ENCODE data around the gene CMKLR1. TPM values are rescaled to one million over a fixed set of nuclear protein-coding genes. Genes with fewer than 3 reads are reported as not detected.

Gene CMKLR1
- total RNA-seq, 2 experiments from 2014 or later = not detected

DNA sequence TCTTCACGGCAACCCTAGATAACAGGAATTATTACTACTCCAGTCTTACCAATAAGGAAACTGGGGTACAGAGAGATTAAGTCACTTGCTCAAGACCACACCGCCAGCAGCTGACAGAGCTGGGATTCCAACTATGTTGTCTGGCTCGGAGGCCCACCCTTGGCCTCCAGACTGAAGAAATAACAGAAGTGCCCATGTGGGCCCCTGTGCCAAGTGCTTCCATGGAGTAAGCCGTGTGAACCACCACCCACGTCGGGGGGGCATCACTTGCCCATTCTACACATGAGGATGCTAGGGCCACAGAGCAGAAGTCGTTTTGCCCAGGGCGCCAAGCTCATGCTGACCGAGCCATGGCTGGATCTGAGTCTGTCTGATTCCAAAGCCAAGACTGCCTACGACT is 926 bp upstream of the CMKLR1 start:
- Mint-ChIP-seq H3K9me3 (no peaks in the 10 kb centered on the region), H3K36me3 (ENCODE audit: low read depth) (no peaks in the 10 kb centered on the region), H3K4me3 (no peak overlapping the region), H3K27me3 (peaks cover 32% of the 10 kb centered on the region), H3K27ac (no peak overlapping the region), H3K4me1 (peaks cover 6% of the 10 kb centered on the region)
- ChIA-PET POLR2A (no interaction called here), CTCF (no interaction called here)
- DNase-seq = no peak

GRCh38 chr12:108337235-108338223 is 1.6 kb downstream of the CMKLR1 start:
- POLR2A ChIA-PET = no interaction called here
- H3K4me1 Mint-ChIP-seq = peaks cover 24% of the 10 kb centered on the region
- no peaks in the 10 kb centered on the region for H3K36me3 Mint-ChIP-seq (ENCODE audit: low read depth)
- CTCF ChIA-PET = no interaction called here
- DNase-seq = no peak
- H3K4me3 Mint-ChIP-seq = no peak overlapping the region
- H3K27me3 Mint-ChIP-seq = peaks cover 28% of the 10 kb centered on the region
- no peak overlapping the region for H3K27ac Mint-ChIP-seq
- H3K9me3 Mint-ChIP-seq = no peaks in the 10 kb centered on the region

GRCh38 chr12:108335349-108336119 is 3.6 kb downstream of the CMKLR1 start:
- ChIA-PET CTCF (interaction anchor here (1.0 to 1.2 kb wide), 2 partner anchors 38 to 39 kb away, joined by 4 read pairs; no protein-coding TSS in a partner anchor), POLR2A (interaction anchor here (1.1 kb wide), 1 partner anchor 35 kb away, joined by 3 read pairs; no protein-coding TSS in a partner anchor)
- Mint-ChIP-seq H3K4me3 (no peak overlapping the region), H3K36me3 (ENCODE audit: low read depth) (no peaks in the 10 kb centered on the region), H3K27me3 (peaks cover 25% of the 10 kb centered on the region), H3K9me3 (no peaks in the 10 kb centered on the region), H3K27ac (no peak overlapping the region), H3K4me1 (peaks cover 25% of the 10 kb centered on the region)
- no peak for DNase-seq

- ChIA-PET CTCF (no interaction called here), POLR2A (interaction anchor here (1.1 to 1.6 kb wide), 3 partner anchors 10 to 33 kb away, joined by 3 to 4 read pairs (median 3); no protein-coding TSS in a partner anchor)
- Mint-ChIP-seq H3K9me3 (no peaks in the 10 kb centered on the region), H3K4me3 (no peak overlapping the region), H3K27me3 (peaks cover 17% of the 10 kb centered on the region), H3K4me1 (peaks cover 25% of the 10 kb centered on the region), H3K27ac (no peak overlapping the region), H3K36me3 (ENCODE audit: low read depth) (no peaks in the 10 kb centered on the region)
- no peak for DNase-seq
Observed at GRCh38 chr12:108333898-108334699, 5.0 kb downstream of the CMKLR1 start.

- Mint-ChIP-seq H3K27ac (no peak overlapping the region), H3K4me3 (no peak overlapping the region), H3K27me3 (peaks cover 7% of the 10 kb centered on the region), H3K36me3 (ENCODE audit: low read depth) (no peaks in the 10 kb centered on the region), H3K9me3 (no peaks in the 10 kb centered on the region), H3K4me1 (peaks cover 25% of the 10 kb centered on the region)
- no peak for DNase-seq
- CTCF ChIA-PET = interaction anchor here (0.6 kb wide), 2 partner anchors 25 to 759 kb away, joined by 3 read pairs; no protein-coding TSS in a partner anchor
- POLR2A ChIA-PET = interaction anchor here (1.6 kb wide), 1 partner anchor 9 kb away, joined by 4 read pairs; no protein-coding TSS in a partner anchor
Observed at GRCh38 chr12:108332791-108333382, 6.2 kb downstream of the CMKLR1 start.

- no peaks in the 10 kb centered on the region for H3K36me3 Mint-ChIP-seq (ENCODE audit: low read depth)
- H3K9me3 Mint-ChIP-seq = no peaks in the 10 kb centered on the region
- POLR2A ChIA-PET = interaction anchor here (1.2 kb wide), 1 partner anchor 27 kb away, joined by 3 read pairs; no protein-coding TSS in a partner anchor
- CTCF ChIA-PET = no interaction called here
- H3K27ac Mint-ChIP-seq = no peak overlapping the region
- H3K4me3 Mint-ChIP-seq = no peak overlapping the region
- no peak for DNase-seq
- H3K27me3 Mint-ChIP-seq = no peaks in the 10 kb centered on the region
- peaks cover 15% of the 10 kb centered on the region for H3K4me1 Mint-ChIP-seq
Observed at GRCh38 chr12:108328420-108328819, 10.7 kb downstream of the CMKLR1 start.

DNA sequence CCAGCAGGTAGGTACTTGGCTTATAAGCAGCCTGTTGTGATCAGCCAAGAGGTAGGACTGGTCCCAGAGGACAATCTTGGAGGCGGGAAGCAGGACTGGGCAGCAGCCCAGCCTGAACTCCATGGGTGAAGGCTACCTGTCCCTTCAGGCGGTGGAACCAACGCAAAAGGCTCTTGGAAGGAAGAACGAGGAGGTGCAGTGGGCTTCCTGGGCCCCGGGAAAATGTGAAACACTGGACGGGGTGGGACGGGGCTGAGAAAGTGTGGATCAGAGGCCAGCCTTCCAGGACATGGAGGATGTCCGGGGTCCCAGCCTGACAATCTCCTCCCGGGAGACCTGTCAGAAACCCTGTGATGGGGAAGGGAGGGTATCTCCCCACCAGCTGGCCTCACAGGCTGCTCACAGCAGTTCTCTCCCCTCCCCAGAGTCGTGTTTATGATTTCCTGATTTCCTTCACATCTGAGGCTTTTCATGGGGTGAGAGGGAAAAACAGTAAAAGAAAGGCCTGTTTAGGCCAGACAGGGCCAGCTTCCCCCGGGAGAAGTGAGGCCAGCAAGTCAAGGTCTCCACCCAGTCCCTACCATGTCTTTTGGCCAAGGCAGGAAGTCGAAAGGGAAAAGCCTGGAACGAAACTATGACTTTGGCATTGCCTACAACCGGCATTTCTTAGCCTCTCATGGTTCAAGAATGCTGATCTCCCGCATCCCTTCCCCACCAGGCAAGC is 11.3 kb downstream of the CMKLR1 start:
- ChIA-PET POLR2A (interaction anchor here (1.2 kb wide), 1 partner anchor 27 kb away, joined by 3 read pairs; no protein-coding TSS in a partner anchor), CTCF (no interaction called here)
- no peak for DNase-seq
- Mint-ChIP-seq H3K9me3 (no peaks in the 10 kb centered on the region), H3K4me3 (no peak overlapping the region), H3K27ac (no peak overlapping the region), H3K27me3 (peaks cover 3% of the 10 kb centered on the region), H3K36me3 (ENCODE audit: low read depth) (no peaks in the 10 kb centered on the region), H3K4me1 (peaks cover 9% of the 10 kb centered on the region)

GRCh38 chr12:108326254-108326750 is 12.8 kb downstream of the CMKLR1 start:
- ChIA-PET POLR2A (no interaction called here), CTCF (no interaction called here)
- no peak for DNase-seq
- Mint-ChIP-seq H3K9me3 (no peaks in the 10 kb centered on the region), H3K27ac (no peak overlapping the region), H3K36me3 (ENCODE audit: low read depth) (no peaks in the 10 kb centered on the region), H3K27me3 (peaks cover 13% of the 10 kb centered on the region), H3K4me3 (no peak overlapping the region), H3K4me1 (peaks cover 6% of the 10 kb centered on the region)

DNA sequence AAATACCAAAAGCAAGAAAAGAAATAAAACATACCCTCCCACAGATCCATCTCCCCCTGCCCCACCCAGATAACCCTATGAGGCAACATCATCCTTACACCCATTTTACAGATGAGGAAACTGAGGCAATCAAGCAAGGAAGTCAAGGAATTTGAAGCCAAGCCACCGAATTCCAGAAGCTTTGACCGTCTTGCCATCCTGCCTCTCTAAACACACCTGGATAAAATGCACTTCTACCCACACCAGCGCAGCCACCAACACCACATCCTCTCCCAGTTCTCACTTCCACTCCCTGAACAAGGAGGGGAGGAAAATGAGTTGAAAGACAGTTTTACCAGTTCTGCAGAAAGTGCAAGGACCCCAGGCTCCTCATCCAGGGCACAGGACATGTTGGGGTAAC is 13.6 kb downstream of the CMKLR1 start:
- no peaks in the 10 kb centered on the region for H3K9me3 Mint-ChIP-seq
- H3K27me3 Mint-ChIP-seq = peaks cover 15% of the 10 kb centered on the region
- POLR2A ChIA-PET = no interaction called here
- peaks cover 6% of the 10 kb centered on the region for H3K4me1 Mint-ChIP-seq
- no peak for DNase-seq
- H3K27ac Mint-ChIP-seq = no peak overlapping the region
- no peak overlapping the region for H3K4me3 Mint-ChIP-seq
- CTCF ChIA-PET = no interaction called here
- H3K36me3 Mint-ChIP-seq (ENCODE audit: low read depth) = no peaks in the 10 kb centered on the region

DNA sequence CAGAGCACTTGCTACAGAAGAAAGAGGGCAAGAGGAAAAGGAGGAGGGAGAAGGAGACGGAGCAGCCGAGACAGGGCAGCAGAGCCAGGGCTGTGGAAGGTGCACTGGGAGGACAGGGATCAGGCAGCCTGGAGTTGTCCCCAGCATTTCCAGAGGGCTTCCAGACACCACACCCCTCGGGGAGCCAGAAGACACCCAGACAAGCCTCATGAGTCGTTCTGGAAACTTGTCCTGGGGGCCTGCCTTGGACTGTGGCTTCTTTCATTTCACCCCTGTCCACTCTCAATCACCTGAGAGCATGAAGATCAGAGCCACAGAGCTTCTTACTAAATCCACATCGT is 14.1 kb downstream of the CMKLR1 start:
- Mint-ChIP-seq H3K4me3 (no peak overlapping the region), H3K27ac (no peak overlapping the region), H3K36me3 (ENCODE audit: low read depth) (no peaks in the 10 kb centered on the region), H3K9me3 (no peaks in the 10 kb centered on the region), H3K4me1 (peaks cover 6% of the 10 kb centered on the region), H3K27me3 (peaks cover 17% of the 10 kb centered on the region)
- DNase-seq = no peak
- ChIA-PET CTCF (no interaction called here), POLR2A (no interaction called here)

GRCh38 chr12:108324351-108325017 is 14.6 kb downstream of the CMKLR1 start:
- POLR2A ChIA-PET = interaction anchor here (1.2 kb wide), 1 partner anchor 9 kb away, joined by 4 read pairs; no protein-coding TSS in a partner anchor
- H3K36me3 Mint-ChIP-seq (ENCODE audit: low read depth) = no peaks in the 10 kb centered on the region

More at GRCh38 chr12:108324351-108325017, 14.6 kb downstream of the CMKLR1 start:
- CTCF ChIA-PET = interaction anchor here (1.2 to 1.5 kb wide), 2 partner anchors 10 to 27 kb away, joined by 3 read pairs; no protein-coding TSS in a partner anchor
- no peak for DNase-seq
- Mint-ChIP-seq H3K4me1 (peaks cover 6% of the 10 kb centered on the region), H3K27ac (no peak overlapping the region), H3K4me3 (no peak overlapping the region), H3K27me3 (peaks cover 17% of the 10 kb centered on the region), H3K9me3 (no peaks in the 10 kb centered on the region)
